GM12801 (cell line): ENCODE measurements around the gene KCTD1.

Experiments used
- TF ChIP-seq, protein P1 (sequence below): IDR thresholded peaks from one replicate; pipeline ENCODE4 v1.5.1; 2011; ENCODE audit warnings: control low read depth; ENCODE audit not compliant: insufficient read length; ENCODE audit errors: extremely low read depth

KCTD1 gene

DNA sequence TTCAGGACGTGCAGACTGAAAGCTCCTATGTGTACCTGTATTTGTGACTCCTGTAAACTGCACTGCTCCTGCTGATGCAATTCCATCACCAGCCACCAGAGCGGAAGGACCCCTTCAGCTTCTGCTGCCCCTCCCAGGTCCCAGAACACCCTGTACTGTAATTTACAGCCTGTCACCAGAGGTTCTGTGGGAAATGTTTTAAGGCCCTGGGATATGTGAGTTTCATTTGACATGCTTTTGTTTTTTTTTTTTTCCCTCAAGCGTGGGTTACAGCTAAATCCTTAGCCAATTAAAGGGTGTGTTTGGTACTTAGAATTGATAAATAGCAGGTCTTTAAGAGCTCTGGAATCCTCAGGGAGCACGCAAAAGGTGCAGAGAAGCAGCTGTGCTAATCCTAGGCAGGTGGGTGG, 79.4 kb downstream of the KCTD1 start:
- TF ChIP-seq, protein P1, sequence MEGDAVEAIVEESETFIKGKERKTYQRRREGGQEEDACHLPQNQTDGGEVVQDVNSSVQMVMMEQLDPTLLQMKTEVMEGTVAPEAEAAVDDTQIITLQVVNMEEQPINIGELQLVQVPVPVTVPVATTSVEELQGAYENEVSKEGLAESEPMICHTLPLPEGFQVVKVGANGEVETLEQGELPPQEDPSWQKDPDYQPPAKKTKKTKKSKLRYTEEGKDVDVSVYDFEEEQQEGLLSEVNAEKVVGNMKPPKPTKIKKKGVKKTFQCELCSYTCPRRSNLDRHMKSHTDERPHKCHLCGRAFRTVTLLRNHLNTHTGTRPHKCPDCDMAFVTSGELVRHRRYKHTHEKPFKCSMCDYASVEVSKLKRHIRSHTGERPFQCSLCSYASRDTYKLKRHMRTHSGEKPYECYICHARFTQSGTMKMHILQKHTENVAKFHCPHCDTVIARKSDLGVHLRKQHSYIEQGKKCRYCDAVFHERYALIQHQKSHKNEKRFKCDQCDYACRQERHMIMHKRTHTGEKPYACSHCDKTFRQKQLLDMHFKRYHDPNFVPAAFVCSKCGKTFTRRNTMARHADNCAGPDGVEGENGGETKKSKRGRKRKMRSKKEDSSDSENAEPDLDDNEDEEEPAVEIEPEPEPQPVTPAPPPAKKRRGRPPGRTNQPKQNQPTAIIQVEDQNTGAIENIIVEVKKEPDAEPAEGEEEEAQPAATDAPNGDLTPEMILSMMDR, result no peak

DNA sequence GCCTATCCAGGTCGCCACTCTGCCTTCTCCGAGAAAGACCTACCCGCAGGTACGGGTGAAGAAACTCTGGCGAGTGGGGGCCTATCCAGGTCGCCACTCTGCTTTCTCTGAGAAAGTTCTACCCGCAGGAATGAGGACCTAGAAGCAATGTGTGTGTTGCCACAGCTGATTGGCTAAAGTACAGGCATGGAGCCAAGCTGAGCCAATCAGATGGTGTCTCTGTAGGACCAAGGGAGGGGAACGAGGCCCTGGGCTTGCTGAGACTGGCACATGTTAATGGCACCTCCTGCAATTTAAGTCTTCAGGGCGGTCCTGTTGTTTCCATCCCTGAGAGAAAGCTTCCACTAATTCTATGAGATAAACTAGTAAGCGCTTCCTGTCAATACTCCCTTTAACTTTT, 82.3 kb downstream of the KCTD1 start:
- TF ChIP-seq, protein P1, result no peak

DNA sequence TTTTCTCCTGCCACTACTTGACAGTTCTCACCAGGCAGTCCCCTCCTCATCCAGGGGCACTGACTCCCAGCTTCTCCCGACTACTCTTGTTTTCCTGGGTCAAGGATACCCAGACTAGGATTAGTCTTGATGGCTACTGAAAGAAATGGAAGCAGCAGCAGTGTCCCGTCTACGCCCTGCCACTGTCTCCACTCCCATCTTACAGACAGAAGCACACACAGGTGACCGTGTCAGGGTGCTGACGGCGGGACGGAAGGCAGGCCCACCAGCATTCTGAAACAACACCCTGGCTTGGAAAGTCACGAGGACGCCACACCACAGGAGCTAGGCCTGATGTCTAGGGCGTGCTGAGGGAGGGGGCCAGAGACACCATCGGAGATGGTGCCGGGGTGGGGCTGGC, 82.9 kb downstream of the KCTD1 start:
- TF ChIP-seq, protein P1, result no peak

DNA sequence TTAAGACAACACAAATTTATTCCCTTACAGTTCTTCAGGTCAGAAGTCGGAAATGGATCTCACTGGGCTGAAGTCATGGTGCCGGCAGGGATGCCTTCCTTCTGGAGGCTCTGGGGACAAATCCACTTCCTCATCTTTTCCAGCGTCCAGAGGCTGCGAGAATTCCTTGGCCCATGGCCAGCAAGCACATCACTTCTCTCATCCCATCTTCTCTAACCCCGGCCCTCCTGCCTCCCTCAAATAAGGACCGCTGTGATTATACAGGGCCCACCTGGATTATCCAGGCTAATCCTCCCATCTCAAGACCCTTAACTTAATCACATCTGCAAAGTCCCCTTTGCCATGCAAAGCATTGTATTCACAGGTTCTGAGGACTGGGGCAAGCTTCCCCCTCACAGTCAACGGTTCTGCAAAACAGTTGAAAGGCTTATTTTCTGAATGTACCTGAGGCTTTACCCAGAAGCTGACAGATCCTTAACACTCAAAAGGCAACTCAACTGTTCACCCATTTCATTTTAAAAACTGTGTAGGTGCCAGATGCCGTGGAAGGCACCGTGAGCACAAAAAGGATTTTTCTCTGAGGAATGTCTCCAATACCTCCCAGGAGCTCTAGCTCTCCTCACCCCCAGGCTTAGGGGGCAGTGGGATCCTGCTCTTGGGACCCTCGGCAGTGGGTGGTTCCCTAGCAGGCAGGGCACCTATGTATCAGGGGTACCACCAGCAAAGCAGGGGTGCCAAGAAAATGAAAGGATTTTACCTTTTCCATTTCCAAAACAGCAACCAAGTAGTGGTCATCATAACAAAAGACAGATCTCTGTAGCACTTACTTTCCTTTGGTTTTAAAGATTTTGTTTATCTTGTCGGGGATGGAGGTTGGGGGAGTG, 84.0 kb downstream of the KCTD1 start:
- TF ChIP-seq, protein P1, result no peak

DNA sequence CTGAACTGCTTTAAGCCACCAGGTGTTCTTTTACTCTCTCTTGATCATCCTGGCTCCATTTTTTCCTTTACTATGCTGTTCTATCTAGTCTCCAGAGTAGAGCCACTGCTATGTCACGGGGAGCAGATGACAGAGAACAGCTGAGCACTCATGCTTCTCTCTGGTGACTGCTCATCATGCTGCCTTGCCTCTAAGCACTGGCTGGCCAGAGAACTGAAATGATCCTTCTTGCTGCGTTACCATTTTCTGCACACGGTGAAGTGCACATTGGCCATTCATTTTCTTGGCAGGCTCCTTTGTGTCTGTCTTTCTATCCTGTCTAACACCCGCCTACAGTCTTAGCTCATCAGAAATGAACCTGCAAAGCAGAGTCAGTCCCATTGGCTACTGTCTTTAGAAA, 86.0 kb downstream of the KCTD1 start:
- TF ChIP-seq, protein P1, result no peak

DNA sequence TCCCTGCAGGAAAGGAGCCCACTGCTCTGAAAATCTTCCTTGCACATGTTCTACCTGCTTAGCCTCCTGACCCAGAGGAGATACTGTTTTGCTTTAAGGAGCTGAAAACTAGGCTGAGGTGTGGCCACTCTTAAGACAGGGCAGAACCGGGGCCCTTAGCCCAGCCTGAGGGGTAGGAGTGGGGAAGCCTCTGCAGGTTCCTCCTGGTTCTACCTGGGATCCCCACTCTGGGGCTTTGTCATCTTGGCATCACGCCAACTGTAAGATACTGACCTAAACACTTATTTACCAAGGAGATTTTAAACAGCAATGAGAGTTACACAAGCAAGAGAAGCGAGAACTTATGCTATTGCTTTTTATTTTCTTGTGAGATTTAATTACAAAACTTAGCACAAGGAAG, 86.9 kb downstream of the KCTD1 start:
- TF ChIP-seq, protein P1, result no peak

DNA sequence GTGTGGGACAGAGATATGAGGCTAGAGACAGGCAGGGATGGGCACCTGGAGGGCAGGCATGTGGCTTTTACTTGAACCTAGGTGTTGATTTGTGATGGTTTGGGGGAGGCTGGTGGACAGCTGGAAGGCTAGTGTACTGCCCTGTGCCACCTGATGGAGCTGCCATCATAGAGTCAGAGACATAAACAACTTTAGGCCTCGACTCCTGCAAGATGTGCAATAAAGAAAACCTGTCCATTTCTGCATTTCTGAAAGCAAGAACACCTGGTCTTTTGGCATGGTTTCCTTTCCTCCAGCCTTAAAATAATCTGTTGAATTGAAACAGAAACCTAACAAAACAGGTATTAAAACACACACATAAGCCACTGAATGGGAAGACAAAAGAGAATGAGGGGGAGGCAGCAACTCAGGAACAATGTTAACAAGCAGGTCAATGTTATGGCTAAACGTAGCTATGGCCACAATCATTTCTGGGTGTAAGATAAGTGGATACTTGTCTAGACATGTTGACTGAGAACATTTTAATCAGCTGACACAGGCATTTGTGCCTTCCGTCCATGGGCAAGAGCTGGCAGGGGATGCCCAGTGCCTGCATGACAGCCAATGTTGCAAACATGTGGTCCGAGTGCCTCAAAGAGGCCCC, 87.8 kb downstream of the KCTD1 start:
- TF ChIP-seq, protein P1, result no peak
